Progenitor cell of endocrine pancreas (in vitro differentiated cells): ENCODE measurements around the gene TYMP. TPM values are rescaled to one million over a fixed set of nuclear protein-coding genes. Genes with fewer than 3 reads are reported as not detected.

Source experiments
- DNase-seq: peaks from one replicate; pipeline ENCODE4 v3.0.0; 2021; ENCODE audit warnings: low spot score; ENCODE audit not compliant: unreplicated experiment
- H3K27ac Mint-ChIP-seq: 2 replicates; pipeline ENCODE4 v1.8.0; 2021; ENCODE audit warnings: mild to moderate bottlenecking, moderate library complexity, mixed read lengths
- H3K27me3 Mint-ChIP-seq: 2 replicates; pipeline ENCODE4 v1.8.0; 2021; ENCODE audit warnings: mixed read lengths
- H3K36me3 Mint-ChIP-seq: 2 replicates; pipeline ENCODE4 v1.8.0; 2022; ENCODE audit warnings: mixed read lengths; ENCODE audit not compliant: insufficient read depth
- H3K4me1 Mint-ChIP-seq: 2 replicates; pipeline ENCODE4 v1.8.0; 2021; ENCODE audit warnings: low read depth, mixed read lengths
- H3K4me3 Mint-ChIP-seq: 2 replicates; pipeline ENCODE4 v1.8.0; 2021; ENCODE audit warnings: low read depth, mild to moderate bottlenecking, moderate library complexity, mixed read lengths
- H3K9me3 Mint-ChIP-seq: 2 replicates; pipeline ENCODE4 v1.8.0; 2021; ENCODE audit warnings: low read depth, mixed read lengths
- CTCF ChIP-seq: fragments of 200-600 bp; sonication (generic); IDR thresholded peaks from one replicate; pipeline ENCODE4 v1.5.0; 2021; ENCODE audit warnings: antibody characterized with exemption, mild to moderate bottlenecking; ENCODE audit not compliant: unreplicated experiment
- total RNA-seq: library from RNA; stranded (reverse); gene quantifications from 2 replicates; pipeline ENCODE4 v1.2.1, GENCODE V29; 2021

The TYMP gene
- total RNA-seq, 1 donor from 2014 or later = 1.6 TPM

GRCh38 chr22:50568626-50569025, 38.8 kb upstream of the TYMP start:
- Mint-ChIP-seq H3K4me1 (peaks cover 2% of the 10 kb centered on the region), H3K27ac (no peak overlapping the region), H3K27me3 (no peaks in the 10 kb centered on the region), H3K36me3 (peaks cover 6% of the 10 kb centered on the region), H3K9me3 (no peaks in the 10 kb centered on the region), H3K4me3 (no peak overlapping the region)
- no peak for DNase-seq
- no peak for TF ChIP-seq CTCF

- Mint-ChIP-seq H3K36me3 (peaks cover 6% of the 10 kb centered on the region), H3K27ac (no peak overlapping the region), H3K4me1 (peaks cover 8% of the 10 kb centered on the region), H3K4me3 (no peak overlapping the region), H3K9me3 (no peaks in the 10 kb centered on the region), H3K27me3 (no peaks in the 10 kb centered on the region)
- no peak for TF ChIP-seq CTCF
- no peak for DNase-seq
Observed at GRCh38 chr22:50567721-50568252, 38.0 kb upstream of the TYMP start.

- H3K4me1 Mint-ChIP-seq = peaks cover 8% of the 10 kb centered on the region
- no peak for TF ChIP-seq CTCF
- no peak for DNase-seq
- H3K36me3 Mint-ChIP-seq = peaks cover under 1% of the 10 kb centered on the region
- H3K27ac Mint-ChIP-seq = no peak overlapping the region
- no peaks in the 10 kb centered on the region for H3K9me3 Mint-ChIP-seq
- no peak overlapping the region for H3K4me3 Mint-ChIP-seq
- peaks cover 22% of the 10 kb centered on the region for H3K27me3 Mint-ChIP-seq
Observed at GRCh38 chr22:50564289-50564688, 34.5 kb upstream of the TYMP start.

- Mint-ChIP-seq H3K27me3 (peaks cover 28% of the 10 kb centered on the region), H3K4me3 (peak overlapping the region; percentile 86), H3K4me1 (peaks cover 8% of the 10 kb centered on the region), H3K9me3 (no peaks in the 10 kb centered on the region), H3K27ac (peak overlapping the region; percentile 89), H3K36me3 (no peaks in the 10 kb centered on the region)
- TF ChIP-seq CTCF = no peak
- no peak for DNase-seq
Observed at GRCh38 chr22:50563413-50564160, 33.8 kb upstream of the TYMP start.

- TF ChIP-seq CTCF = peak; percentile 98
- H3K9me3 Mint-ChIP-seq = no peaks in the 10 kb centered on the region
- H3K36me3 Mint-ChIP-seq = no peaks in the 10 kb centered on the region
- DNase-seq = peak; percentile 99
- peaks cover 8% of the 10 kb centered on the region for H3K4me1 Mint-ChIP-seq
- peaks cover 31% of the 10 kb centered on the region for H3K27me3 Mint-ChIP-seq
- peak within 1 kb of the TSS; percentile 86 for H3K4me3 Mint-ChIP-seq
- H3K27ac Mint-ChIP-seq = peak within 1 kb of the TSS; percentile 89
Observed at GRCh38 chr22:50562523-50563412, 33.0 kb upstream of the TYMP start, which contains the start of gene SYCE3. TSS of gene SYCE3 (minus strand) at chr22:50562919. CDS start at chr22:50556405, 6,514 bp downstream.
